ENCODE results near the gene OCA2.

The OCA2 gene

GRCh38 chr15:28026221-28026620 is 72.9 kb downstream of the OCA2 start:
- no peak overlapping the region for H3K4me3 ChIP-seq (ENCODE audit: control insufficient read depth, low read depth, low read length)
- DNase-seq (ENCODE audit: low read depth) = no peak
- TF ChIP-seq, protein P1, sequence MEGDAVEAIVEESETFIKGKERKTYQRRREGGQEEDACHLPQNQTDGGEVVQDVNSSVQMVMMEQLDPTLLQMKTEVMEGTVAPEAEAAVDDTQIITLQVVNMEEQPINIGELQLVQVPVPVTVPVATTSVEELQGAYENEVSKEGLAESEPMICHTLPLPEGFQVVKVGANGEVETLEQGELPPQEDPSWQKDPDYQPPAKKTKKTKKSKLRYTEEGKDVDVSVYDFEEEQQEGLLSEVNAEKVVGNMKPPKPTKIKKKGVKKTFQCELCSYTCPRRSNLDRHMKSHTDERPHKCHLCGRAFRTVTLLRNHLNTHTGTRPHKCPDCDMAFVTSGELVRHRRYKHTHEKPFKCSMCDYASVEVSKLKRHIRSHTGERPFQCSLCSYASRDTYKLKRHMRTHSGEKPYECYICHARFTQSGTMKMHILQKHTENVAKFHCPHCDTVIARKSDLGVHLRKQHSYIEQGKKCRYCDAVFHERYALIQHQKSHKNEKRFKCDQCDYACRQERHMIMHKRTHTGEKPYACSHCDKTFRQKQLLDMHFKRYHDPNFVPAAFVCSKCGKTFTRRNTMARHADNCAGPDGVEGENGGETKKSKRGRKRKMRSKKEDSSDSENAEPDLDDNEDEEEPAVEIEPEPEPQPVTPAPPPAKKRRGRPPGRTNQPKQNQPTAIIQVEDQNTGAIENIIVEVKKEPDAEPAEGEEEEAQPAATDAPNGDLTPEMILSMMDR (conservative IDR thresholded peaks at IDR 0.05; ENCODE audit: control insufficient read depth, insufficient read depth, low read depth, low read length) = no peak

GRCh38 chr15:28025413-28025812 is 73.7 kb downstream of the OCA2 start:
- TF ChIP-seq, protein P1 (conservative IDR thresholded peaks at IDR 0.05; ENCODE audit: control insufficient read depth, insufficient read depth, low read depth, low read length) = no peak
- DNase-seq (ENCODE audit: low read depth) = no peak
- no peak overlapping the region for H3K4me3 ChIP-seq (ENCODE audit: control insufficient read depth, low read depth, low read length)

DNA sequence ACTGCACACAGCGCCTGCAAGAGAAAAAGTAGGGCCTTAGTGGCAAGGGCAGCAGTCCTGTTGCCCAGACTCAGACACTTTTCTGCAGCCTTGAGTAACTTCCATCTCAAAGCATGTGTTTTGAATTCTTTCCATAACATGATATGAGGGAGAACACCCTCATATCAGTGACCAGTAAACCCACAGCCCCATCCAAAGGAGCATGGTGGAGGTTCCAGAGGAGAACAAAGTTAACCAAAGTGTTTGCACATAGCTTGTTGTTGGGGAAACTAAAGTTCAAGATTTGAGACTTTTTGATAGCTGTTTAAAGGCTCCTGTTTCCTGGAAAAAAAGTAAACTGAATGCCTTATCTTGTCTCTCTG is 74.2 kb downstream of the OCA2 start:
- TF ChIP-seq, protein P1 (conservative IDR thresholded peaks at IDR 0.05; ENCODE audit: control insufficient read depth, insufficient read depth, low read depth, low read length) = no peak
- H3K4me3 ChIP-seq (ENCODE audit: control insufficient read depth, low read depth, low read length) = no peak overlapping the region
- no peak for DNase-seq (ENCODE audit: low read depth)

DNA sequence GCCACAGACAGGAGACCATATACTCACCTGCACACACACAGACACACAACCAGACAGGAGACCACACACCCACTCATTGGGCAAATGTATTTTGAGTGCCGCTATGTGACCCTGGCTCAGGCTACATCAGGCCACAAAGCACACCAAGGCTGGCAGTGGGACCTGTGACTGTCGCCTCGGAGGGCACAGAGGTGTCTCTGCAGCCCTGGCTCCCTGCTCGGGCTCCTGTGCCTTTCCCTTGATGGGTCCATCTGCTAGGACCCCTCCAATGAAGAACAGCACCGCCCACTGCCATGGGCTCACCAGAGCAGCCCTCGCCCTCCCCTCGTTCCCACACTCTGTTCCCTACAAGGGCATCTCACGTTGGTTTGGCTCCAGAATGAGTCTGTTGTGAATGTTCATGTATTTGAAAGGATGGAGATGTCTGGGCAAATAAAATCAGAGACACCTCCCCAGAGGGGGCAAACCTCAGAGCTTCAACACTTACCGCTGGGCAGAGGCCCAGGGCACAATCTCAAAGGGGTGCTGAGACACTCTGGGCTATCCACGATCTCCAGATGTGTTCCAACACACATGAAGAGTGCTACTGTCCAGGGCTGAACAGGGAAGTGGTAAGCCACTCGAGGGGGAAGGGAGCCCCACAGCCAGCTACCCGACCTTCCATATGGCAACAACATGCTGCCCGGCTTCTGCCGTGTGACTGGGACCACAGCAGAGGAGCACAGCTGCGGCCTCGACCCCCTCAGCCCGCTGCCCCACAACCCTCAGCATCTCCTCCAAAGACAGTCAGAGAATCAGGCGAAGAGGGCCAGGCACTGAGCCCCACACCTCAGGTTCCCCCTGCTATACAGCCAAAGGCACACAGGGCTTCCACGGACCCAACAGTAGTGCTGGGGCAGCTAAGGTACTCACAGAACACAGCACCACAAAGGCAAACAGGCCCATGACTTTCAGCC is 74.9 kb downstream of the OCA2 start:
- TF ChIP-seq, protein P1 (conservative IDR thresholded peaks at IDR 0.05; ENCODE audit: control insufficient read depth, insufficient read depth, low read depth, low read length) = no peak
- H3K4me3 ChIP-seq (ENCODE audit: control insufficient read depth, low read depth, low read length) = no peak overlapping the region
- DNase-seq (ENCODE audit: low read depth) = no peak

DNA sequence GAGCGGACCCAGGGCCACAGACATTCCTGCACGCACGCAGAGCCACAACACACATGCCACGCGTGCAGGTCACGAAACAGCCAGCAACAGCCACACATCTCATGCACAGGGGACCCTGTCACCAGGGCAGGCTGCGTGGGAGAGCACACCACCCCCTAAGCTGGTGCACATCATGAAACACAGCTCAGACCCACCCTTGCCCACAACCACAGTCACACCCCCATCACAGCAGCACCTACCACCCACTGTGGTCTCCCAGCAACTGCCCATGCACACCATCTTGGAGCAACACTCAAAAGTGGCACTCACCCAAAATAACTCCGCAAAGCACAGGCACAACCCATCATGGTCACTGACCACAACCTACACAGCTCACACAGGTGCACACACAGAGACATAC is 75.7 kb downstream of the OCA2 start:
- H3K4me3 ChIP-seq (ENCODE audit: control insufficient read depth, low read depth, low read length) = no peak overlapping the region
- TF ChIP-seq, protein P1 (conservative IDR thresholded peaks at IDR 0.05; ENCODE audit: control insufficient read depth, insufficient read depth, low read depth, low read length) = no peak
- no peak for DNase-seq (ENCODE audit: low read depth)

DNA sequence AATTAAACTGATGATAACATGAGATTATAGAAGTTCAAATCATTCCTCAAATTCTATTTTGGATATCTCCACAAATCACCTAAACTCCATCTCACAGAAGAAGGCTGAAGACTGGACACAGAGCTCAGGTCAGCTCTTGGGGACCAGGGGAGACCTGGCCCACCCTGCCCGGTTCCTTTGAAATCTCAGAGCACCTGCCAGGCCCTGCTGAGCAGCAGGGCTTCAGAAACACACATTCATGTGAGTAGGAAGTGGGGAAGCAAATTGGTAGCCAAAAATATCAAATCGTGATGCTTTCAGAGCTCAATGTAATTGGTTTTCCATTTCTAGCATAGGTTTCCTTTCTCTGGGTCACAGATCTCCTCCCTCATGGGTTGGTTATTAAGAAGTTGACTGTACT is 76.2 kb downstream of the OCA2 start:
- DNase-seq (ENCODE audit: low read depth) = no peak
- H3K4me3 ChIP-seq (ENCODE audit: control insufficient read depth, low read depth, low read length) = no peak overlapping the region
- TF ChIP-seq, protein P1 (conservative IDR thresholded peaks at IDR 0.05; ENCODE audit: control insufficient read depth, insufficient read depth, low read depth, low read length) = no peak
